Stimulated activated CD8-positive, alpha-beta memory T cell treated with anti-CD3 and anti-CD28 coated beads, Interleukin-4, amount 100 ng/mL, for 4 hours (primary cell): ENCODE data around the gene MVB12B.
A peak's percentile ranks its signal among the peaks of the same experiment; 100 is the strongest.

Experiments
- DNase-seq, 2 donors: peaks; one replicate each; pipeline ENCODE4 v3.0.0-alpha.2; 2020; ENCODE audit warnings: low read depth in 2 of 2, low spot score in 1 of 2

Gene MVB12B

GRCh38 chr9:126501383-126502331 is 175.0 kb downstream of the MVB12B start:
- DNase-seq, result no peak

- no peak for DNase-seq
Observed at GRCh38 chr9:126502417-126503332, 176.0 kb downstream of the MVB12B start.

GRCh38 chr9:126503333-126504085 is 176.9 kb downstream of the MVB12B start:
- no peak for DNase-seq

- no peak for DNase-seq
Observed at GRCh38 chr9:126504086-126504976, 177.7 kb downstream of the MVB12B start.

- no peak for DNase-seq
Observed at GRCh38 chr9:126504977-126505455, 178.4 kb downstream of the MVB12B start.

GRCh38 chr9:126505697-126506346 is 179.2 kb downstream of the MVB12B start:
- no peak for DNase-seq

- no peak for DNase-seq
Observed at GRCh38 chr9:126506361-126507317, 180.0 kb downstream of the MVB12B start.

GRCh38 chr9:126507318-126508109 is 180.9 kb downstream of the MVB12B start:
- no peak for DNase-seq

GRCh38 chr9:126508171-126508591 is 181.6 kb downstream of the MVB12B start:
- no peak for DNase-seq

- DNase-seq, result no peak
Observed at GRCh38 chr9:126508928-126509327, 182.3 kb downstream of the MVB12B start.

- DNase-seq, result no peak
Observed at GRCh38 chr9:126509718-126510117, 183.1 kb downstream of the MVB12B start.

GRCh38 chr9:126510564-126510963 is 183.9 kb downstream of the MVB12B start:
- no peak for DNase-seq

GRCh38 chr9:126511411-126511810 is 184.8 kb downstream of the MVB12B start:
- no peak for DNase-seq

- no peak for DNase-seq
Observed at GRCh38 chr9:126513159-126514036, 186.8 kb downstream of the MVB12B start.

- DNase-seq, result peak in 1 of 2 donors; percentile 30
Observed at GRCh38 chr9:126514037-126514821, 187.6 kb downstream of the MVB12B start.
